H9 (cell line): ENCODE results near the gene SLC5A2. TPM values are rescaled to one million over a fixed set of nuclear protein-coding genes. Genes with fewer than 3 reads are reported as not detected.

Experiments
- DNase-seq: peaks from one replicate; pipeline ENCODE4 v3.0.0-alpha.2; 2017
- H2AFZ ChIP-seq: one replicate; pipeline ENCODE4 v1.6.1; 2013; ENCODE audit warnings: mild to moderate bottlenecking, low read length, control low read depth, moderate library complexity
- H2AK5ac ChIP-seq: 2 replicates; pipeline ENCODE4 v1.6.1; 2013; ENCODE audit warnings: low read length, control low read depth, mixed read lengths; ENCODE audit not compliant: insufficient read length
- H2BK120ac ChIP-seq: one replicate; pipeline ENCODE4 v1.6.1; 2013; ENCODE audit warnings: low read depth, mild to moderate bottlenecking, low read length, control low read depth, inconsistent platforms; ENCODE audit not compliant: poor library complexity, severe bottlenecking
- H2BK12ac ChIP-seq: 2 replicates; pipeline ENCODE4 v1.6.1; 2013; ENCODE audit warnings: low read length, control low read depth, mixed read lengths, low read depth; ENCODE audit not compliant: insufficient read length
- H2BK15ac ChIP-seq: 2 replicates; pipeline ENCODE4 v1.6.1; 2013; ENCODE audit warnings: low read depth, low read length, control low read depth
- H2BK20ac ChIP-seq: one replicate; pipeline ENCODE4 v1.6.1; 2013; ENCODE audit warnings: low read depth, mild to moderate bottlenecking, low read length, control low read depth, inconsistent platforms; ENCODE audit not compliant: poor library complexity, severe bottlenecking
- H2BK5ac ChIP-seq: 2 replicates; pipeline ENCODE4 v1.6.1; 2013; ENCODE audit warnings: low read length, control low read depth, mixed read lengths; ENCODE audit not compliant: insufficient read length
- H3K14ac ChIP-seq: 2 replicates; pipeline ENCODE4 v1.6.1; 2013; ENCODE audit warnings: low read length, control low read depth; ENCODE audit not compliant: insufficient read depth
- H3K18ac ChIP-seq: 2 replicates; pipeline ENCODE4 v1.6.1; 2013; ENCODE audit warnings: low read depth, mild to moderate bottlenecking, mixed read lengths, low read length, control low read depth; ENCODE audit not compliant: insufficient read length
- H3K23ac ChIP-seq: 2 replicates; pipeline ENCODE4 v1.6.1; 2013; ENCODE audit warnings: low read length, control low read depth, mixed read lengths, low read depth; ENCODE audit not compliant: insufficient read length
- H3K23me2 ChIP-seq: 2 replicates; pipeline ENCODE4 v1.6.1; 2013; ENCODE audit warnings: low read depth, mild to moderate bottlenecking, mixed read lengths, low read length, control low read depth; ENCODE audit not compliant: insufficient read length, poor library complexity, severe bottlenecking
- H3K27ac ChIP-seq: 2 replicates; pipeline ENCODE4 v1.5.1; 2013; ENCODE audit warnings: low read length, control low read depth, mixed read lengths, low read depth; ENCODE audit not compliant: insufficient read length
- H3K27me3 ChIP-seq: 2 replicates; pipeline ENCODE4 v1.6.1; 2013; ENCODE audit warnings: low read length, control low read depth, inconsistent platforms; ENCODE audit not compliant: insufficient read depth
- H3K4ac ChIP-seq: 2 replicates; pipeline ENCODE4 v1.6.1; 2013; ENCODE audit warnings: low read depth, mild to moderate bottlenecking, control low read depth, inconsistent platforms, low read length, moderate library complexity
- H3K4me1 ChIP-seq: 2 replicates; pipeline ENCODE4 v1.6.1; 2013; ENCODE audit warnings: low read length, control low read depth, inconsistent platforms; ENCODE audit not compliant: insufficient read depth
- H3K4me2 ChIP-seq: 2 replicates; pipeline ENCODE4 v1.6.1; 2013; ENCODE audit warnings: low read length, control low read depth, mixed read lengths; ENCODE audit not compliant: insufficient read length, insufficient read depth
- H3K56ac ChIP-seq: 2 replicates; pipeline ENCODE4 v1.6.1; 2013; ENCODE audit warnings: low read depth, mild to moderate bottlenecking, mixed read lengths, low read length, control low read depth; ENCODE audit not compliant: insufficient read length
- H3K79me1 ChIP-seq: 2 replicates; pipeline ENCODE4 v1.6.1; 2013; ENCODE audit warnings: low read depth, mild to moderate bottlenecking, moderate library complexity, low read length, control low read depth, inconsistent platforms; ENCODE audit not compliant: insufficient read depth, poor library complexity, severe bottlenecking
- H3K79me2 ChIP-seq: 2 replicates; pipeline ENCODE4 v1.6.1; 2013; ENCODE audit warnings: low read length, control low read depth, inconsistent platforms; ENCODE audit not compliant: insufficient read depth
- H3K9ac ChIP-seq: 2 replicates; pipeline ENCODE4 v1.6.1; 2013; ENCODE audit warnings: low read length, control low read depth, mixed read lengths; ENCODE audit not compliant: insufficient read length; ENCODE audit errors: extremely low read depth
- H3K9me3 ChIP-seq: one replicate; pipeline ENCODE4 v1.6.1; 2013; ENCODE audit warnings: low read depth, low read length, inconsistent platforms; ENCODE audit not compliant: control insufficient read depth
- H3T11ph ChIP-seq: one replicate; pipeline ENCODE4 v1.6.1; 2013; ENCODE audit warnings: mild to moderate bottlenecking, low read length, control low read depth, inconsistent platforms
- H4K20me1 ChIP-seq: one replicate; pipeline ENCODE4 v1.6.1; 2013; ENCODE audit not compliant: control insufficient read depth, insufficient read length, insufficient read depth
- H4K5ac ChIP-seq: 2 replicates; pipeline ENCODE4 v1.6.1; 2013; ENCODE audit warnings: low read depth, mild to moderate bottlenecking, mixed read lengths, low read length, control low read depth; ENCODE audit not compliant: insufficient read length
- H4K8ac ChIP-seq: replicated peaks from 2 replicates; pipeline ENCODE4 v1.6.1; 2013; ENCODE audit warnings: low read length, control low read depth, mixed read lengths, low read depth; ENCODE audit not compliant: insufficient read length
- H4K91ac ChIP-seq: 2 replicates; pipeline ENCODE4 v1.6.1; 2013; ENCODE audit warnings: low read depth, mild to moderate bottlenecking, moderate library complexity, mixed read lengths, low read length, control low read depth; ENCODE audit not compliant: insufficient read length
- H3K27ac Mint-ChIP-seq, 3 experiments: 2 replicates in 2 of 3; 3 replicates in 1 of 3; pipeline ENCODE4 v1.8.0; 2020 to 2021; ENCODE audit warnings: mixed read lengths in 3 of 3, mild to moderate bottlenecking in 1 of 3, moderate library complexity in 1 of 3
- H3K27me3 Mint-ChIP-seq: 2 replicates; pipeline ENCODE4 v1.8.0; 2021; ENCODE audit warnings: low read depth, mild to moderate bottlenecking, moderate library complexity, mixed read lengths
- H3K36me3 Mint-ChIP-seq, 3 experiments: 2 replicates in 2 of 3; 3 replicates in 1 of 3; pipeline ENCODE4 v1.8.0; 2020 to 2021; ENCODE audit warnings: low read depth in 3 of 3, mixed read lengths in 3 of 3; ENCODE audit not compliant: insufficient read depth in 1 of 3
- H3K4me1 Mint-ChIP-seq, 2 experiments: 2 replicates each; pipeline ENCODE4 v1.8.0; 2020; ENCODE audit warnings: mixed read lengths in 2 of 2
- H3K4me3 Mint-ChIP-seq, 2 experiments: 2 replicates in 1 of 2; 3 replicates in 1 of 2; pipeline ENCODE4 v1.8.0; 2020 to 2021; ENCODE audit warnings: mild to moderate bottlenecking in 2 of 2, mixed read lengths in 2 of 2, moderate library complexity in 1 of 2
- H3K9me3 Mint-ChIP-seq, 2 experiments: 2 replicates in 1 of 2; 3 replicates in 1 of 2; pipeline ENCODE4 v1.8.0; 2020; ENCODE audit warnings: mild to moderate bottlenecking in 2 of 2, mixed read lengths in 2 of 2, moderate library complexity in 1 of 2
- CTCF ChIP-seq: fragments of 200-600 bp; sonication (generic); conservative IDR thresholded peaks from 3 replicates; pipeline ENCODE4 v1.8.0; 2021; ENCODE audit warnings: antibody characterized with exemption, mild to moderate bottlenecking
- WGBS: extraction: QIAGEN DNeasy Blood & Tissue Kit; methylation state at CpG from one replicate; pipeline ENCODE4 v1.1.7; 2013; ENCODE audit warnings: missing lambda C conversion rate, low lambda C conversion rate, mixed read lengths; ENCODE audit not compliant: insufficient read length; ENCODE audit errors: extremely low coverage; 5-methylcytosine and 5-hydroxymethylcytosine counted together
- total RNA-seq: library from RNA; stranded (reverse); gene quantifications from 2 replicates; pipeline ENCODE4 v1.2.1, GENCODE V29; 2021

SLC5A2 gene
- total RNA-seq, 1 experiment from 2014 or later, result 0.52 TPM

- H3K36me3 Mint-ChIP-seq, result no peaks in the 10 kb centered on the region
- no peak overlapping the region for H2BK12ac ChIP-seq
- H3K9me3 Mint-ChIP-seq, result no peaks in the 10 kb centered on the region
- H3K14ac ChIP-seq, result no peak overlapping the region
- H3K56ac ChIP-seq, result no peak overlapping the region
- no peak overlapping the region for H3T11ph ChIP-seq
- WGBS, result no CpG with 5 or more reads among the region's 47 CpGs
- H3K23ac ChIP-seq, result no peak overlapping the region
- no peak overlapping the region for H3K27ac ChIP-seq
- no peak overlapping the region for H2AK5ac ChIP-seq
- no peak overlapping the region for H2BK120ac ChIP-seq
- no peak overlapping the region for H4K8ac ChIP-seq
- no peaks in the 10 kb centered on the region for H3K4me1 ChIP-seq
- no peaks in the 10 kb centered on the region for H3K79me2 ChIP-seq
- H4K20me1 ChIP-seq, result no peaks in the 10 kb centered on the region
- no peak overlapping the region for H3K4me3 Mint-ChIP-seq
- H3K9me3 ChIP-seq, result no peaks in the 10 kb centered on the region
- no peak overlapping the region for H2AFZ ChIP-seq
- H3K18ac ChIP-seq, result no peak overlapping the region
- no peak overlapping the region for H3K9ac ChIP-seq
- no peak overlapping the region for H4K91ac ChIP-seq
- no peak overlapping the region for H3K4me2 ChIP-seq
- H3K27me3 ChIP-seq, result no peaks in the 10 kb centered on the region
- no peak overlapping the region for H2BK5ac ChIP-seq
- no peaks in the 10 kb centered on the region for H3K79me1 ChIP-seq
- H2BK20ac ChIP-seq, result no peak overlapping the region
- H4K5ac ChIP-seq, result no peak overlapping the region
- no peak overlapping the region for H3K27ac Mint-ChIP-seq
- no peaks in the 10 kb centered on the region for H3K23me2 ChIP-seq
- DNase-seq, result peak; percentile 38
- H3K27me3 Mint-ChIP-seq, result no peaks in the 10 kb centered on the region
- no peak overlapping the region for H3K4ac ChIP-seq
- no peak for TF ChIP-seq CTCF
- peaks cover 5 to 7% of the 10 kb centered on the region in 2 experiments; a peak in 3 of 4 replicates for H3K4me1 Mint-ChIP-seq
- H2BK15ac ChIP-seq, result no peak overlapping the region
Observed at GRCh38 chr16:31435341-31436220, 47.3 kb upstream of the SLC5A2 start.
